ENCODE measurements around the gene NRCAM.

Gene NRCAM

DNA sequence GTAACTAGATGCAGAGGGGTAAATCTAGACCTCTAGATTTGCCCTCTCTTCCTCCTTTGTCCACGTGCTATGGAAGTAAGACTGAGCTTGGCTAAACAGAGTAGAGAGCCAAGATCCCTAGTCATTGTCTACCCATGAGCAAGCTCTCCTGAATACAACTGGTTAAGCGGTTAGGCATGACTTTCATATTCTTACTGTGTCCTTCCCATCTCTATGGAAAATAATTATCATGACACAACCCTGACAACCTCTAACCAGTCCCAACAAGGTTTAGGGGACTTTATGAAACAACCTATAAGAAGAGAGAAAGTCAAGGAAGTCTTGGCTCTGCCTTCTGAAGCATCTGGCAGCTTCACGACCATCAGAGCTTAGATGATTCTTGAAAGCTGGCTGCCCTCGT, 318.2 kb downstream of the NRCAM start:
- no peak overlapping the region for H3K4me2 ChIP-seq (ENCODE audit: low read depth, low read length, poor library complexity, severe bottlenecking)
- no peaks in the 10 kb centered on the region for H3K9me2 ChIP-seq (replicated peaks; ENCODE audit: insufficient read depth, low read length)
- H3K27me3 ChIP-seq (ENCODE audit: low read length) = no peaks in the 10 kb centered on the region
- H3K9me3 ChIP-seq (ENCODE audit: insufficient read depth, low read length) = no peaks in the 10 kb centered on the region
- TF ChIP-seq EZH2phosphoT487 (conservative IDR thresholded peaks at IDR 0.05; ENCODE audit: low read length) = no peak
- TF ChIP-seq, protein P1, sequence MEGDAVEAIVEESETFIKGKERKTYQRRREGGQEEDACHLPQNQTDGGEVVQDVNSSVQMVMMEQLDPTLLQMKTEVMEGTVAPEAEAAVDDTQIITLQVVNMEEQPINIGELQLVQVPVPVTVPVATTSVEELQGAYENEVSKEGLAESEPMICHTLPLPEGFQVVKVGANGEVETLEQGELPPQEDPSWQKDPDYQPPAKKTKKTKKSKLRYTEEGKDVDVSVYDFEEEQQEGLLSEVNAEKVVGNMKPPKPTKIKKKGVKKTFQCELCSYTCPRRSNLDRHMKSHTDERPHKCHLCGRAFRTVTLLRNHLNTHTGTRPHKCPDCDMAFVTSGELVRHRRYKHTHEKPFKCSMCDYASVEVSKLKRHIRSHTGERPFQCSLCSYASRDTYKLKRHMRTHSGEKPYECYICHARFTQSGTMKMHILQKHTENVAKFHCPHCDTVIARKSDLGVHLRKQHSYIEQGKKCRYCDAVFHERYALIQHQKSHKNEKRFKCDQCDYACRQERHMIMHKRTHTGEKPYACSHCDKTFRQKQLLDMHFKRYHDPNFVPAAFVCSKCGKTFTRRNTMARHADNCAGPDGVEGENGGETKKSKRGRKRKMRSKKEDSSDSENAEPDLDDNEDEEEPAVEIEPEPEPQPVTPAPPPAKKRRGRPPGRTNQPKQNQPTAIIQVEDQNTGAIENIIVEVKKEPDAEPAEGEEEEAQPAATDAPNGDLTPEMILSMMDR (IDR thresholded peaks at IDR 0.05; ENCODE audit: insufficient read depth, low read length, poor library complexity, severe bottlenecking) = no peak
- no peak overlapping the region for H3K9ac ChIP-seq (ENCODE audit: low read length)
- H3K4me3 ChIP-seq (ENCODE audit: insufficient read depth, low read length, poor library complexity, severe bottlenecking) = no peak overlapping the region
- no peaks in the 10 kb centered on the region for H3K36me3 ChIP-seq (ENCODE audit: low read length)
- H2AFZ ChIP-seq (ENCODE audit: low read depth, low read length, severe bottlenecking) = no peak overlapping the region
- H3K27ac ChIP-seq (ENCODE audit: low read depth, low read length) = no peak overlapping the region
- no peaks in the 10 kb centered on the region for H3K79me2 ChIP-seq (ENCODE audit: insufficient read depth, low read length)
- H4K20me1 ChIP-seq (ENCODE audit: low read depth, low read length) = no peaks in the 10 kb centered on the region
- H3F3A ChIP-seq (ENCODE audit: insufficient read depth) = no peaks in the 10 kb centered on the region

DNA sequence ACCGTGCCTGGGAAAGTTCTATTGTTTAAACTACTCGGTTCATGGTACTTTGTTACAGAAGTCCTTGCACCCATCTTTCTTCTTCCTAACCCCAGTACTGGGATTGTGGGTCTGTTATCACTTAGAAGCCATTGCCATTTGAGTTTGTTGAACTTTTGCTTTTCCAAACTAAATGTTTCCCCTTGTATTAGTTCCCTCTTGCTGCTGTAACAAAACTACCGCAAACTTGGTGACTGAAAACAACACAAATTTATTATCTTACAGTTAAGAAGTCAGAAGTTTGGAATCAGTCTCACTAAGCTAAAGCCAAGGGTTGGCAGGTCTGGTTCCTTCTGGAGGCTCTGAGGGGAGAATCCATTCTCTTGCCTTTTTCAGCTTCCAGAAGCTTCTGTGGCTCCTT, 319.2 kb downstream of the NRCAM start:
- no peak overlapping the region for H3K27ac ChIP-seq (ENCODE audit: low read depth, low read length)
- H3K9me3 ChIP-seq (ENCODE audit: insufficient read depth, low read length) = no peaks in the 10 kb centered on the region
- no peak overlapping the region for H2AFZ ChIP-seq (ENCODE audit: low read depth, low read length, severe bottlenecking)
- H4K20me1 ChIP-seq (ENCODE audit: low read depth, low read length) = no peaks in the 10 kb centered on the region
- no peaks in the 10 kb centered on the region for H3K79me2 ChIP-seq (ENCODE audit: insufficient read depth, low read length)
- no peaks in the 10 kb centered on the region for H3K27me3 ChIP-seq (ENCODE audit: low read length)
- no peak for TF ChIP-seq EZH2phosphoT487 (conservative IDR thresholded peaks at IDR 0.05; ENCODE audit: low read length)
- TF ChIP-seq, protein P1 (IDR thresholded peaks at IDR 0.05; ENCODE audit: insufficient read depth, low read length, poor library complexity, severe bottlenecking) = no peak
- no peak overlapping the region for H3K4me2 ChIP-seq (ENCODE audit: low read depth, low read length, poor library complexity, severe bottlenecking)
- no peak overlapping the region for H3K4me3 ChIP-seq (ENCODE audit: insufficient read depth, low read length, poor library complexity, severe bottlenecking)
- H3K9ac ChIP-seq (ENCODE audit: low read length) = no peak overlapping the region
- no peaks in the 10 kb centered on the region for H3K36me3 ChIP-seq (ENCODE audit: low read length)
- H3K9me2 ChIP-seq (replicated peaks; ENCODE audit: insufficient read depth, low read length) = no peaks in the 10 kb centered on the region
- H3F3A ChIP-seq (ENCODE audit: insufficient read depth) = no peaks in the 10 kb centered on the region

DNA sequence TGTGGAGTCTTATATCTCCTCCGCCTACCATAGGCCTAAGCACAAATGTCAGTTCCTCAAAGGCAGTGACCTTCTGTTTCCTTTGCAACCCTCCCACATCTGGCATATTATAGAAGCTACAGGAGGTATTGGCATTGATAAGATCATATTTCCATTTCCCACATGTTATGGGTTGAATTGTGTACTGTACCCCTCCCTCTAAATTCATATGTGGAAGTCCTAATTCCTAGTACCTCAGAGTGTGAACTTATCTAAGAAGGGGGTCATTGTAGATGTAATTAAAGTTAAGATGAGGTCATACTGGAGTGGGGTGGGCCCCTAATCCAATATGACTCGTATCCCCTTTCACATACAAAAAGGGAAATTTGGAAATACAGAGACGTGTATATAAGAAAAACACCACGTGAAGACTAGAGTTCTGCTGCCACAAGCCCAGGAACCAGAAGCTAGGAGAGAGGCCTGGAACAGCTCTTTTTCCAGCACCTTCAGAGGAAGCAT, 320.0 kb downstream of the NRCAM start:
- H3K27ac ChIP-seq (ENCODE audit: low read depth, low read length) = no peak overlapping the region
- peak overlapping the region; percentile 15 for H2AFZ ChIP-seq (ENCODE audit: low read depth, low read length, severe bottlenecking)
- peak overlapping the region; percentile 4 for H3K4me2 ChIP-seq (ENCODE audit: low read depth, low read length, poor library complexity, severe bottlenecking)

More for the DNA sequence above, 320.0 kb downstream of the NRCAM start:
- no peaks in the 10 kb centered on the region for H3K9me3 ChIP-seq (ENCODE audit: insufficient read depth, low read length)
- H4K20me1 ChIP-seq (ENCODE audit: low read depth, low read length) = no peaks in the 10 kb centered on the region
- TF ChIP-seq EZH2phosphoT487 (conservative IDR thresholded peaks at IDR 0.05; ENCODE audit: low read length) = no peak
- TF ChIP-seq, protein P1 (IDR thresholded peaks at IDR 0.05; ENCODE audit: insufficient read depth, low read length, poor library complexity, severe bottlenecking) = no peak
- H3K36me3 ChIP-seq (ENCODE audit: low read length) = no peaks in the 10 kb centered on the region
- H3K9me2 ChIP-seq (replicated peaks; ENCODE audit: insufficient read depth, low read length) = no peaks in the 10 kb centered on the region
- no peak overlapping the region for H3K4me3 ChIP-seq (ENCODE audit: insufficient read depth, low read length, poor library complexity, severe bottlenecking)
- no peaks in the 10 kb centered on the region for H3F3A ChIP-seq (ENCODE audit: insufficient read depth)
- no peaks in the 10 kb centered on the region for H3K27me3 ChIP-seq (ENCODE audit: low read length)
- H3K9ac ChIP-seq (ENCODE audit: low read length) = no peak overlapping the region
- H3K79me2 ChIP-seq (ENCODE audit: insufficient read depth, low read length) = no peaks in the 10 kb centered on the region

Data from SU-DHL-6 (cell line).